MM.1S (cell line): Measurements from ENCODE around the gene TGFB1.

Source experiments
- EZH2 ChIP-seq: fragments of 300-600 bp; sonication (generic); optimal IDR thresholded peaks from 2 replicates; pipeline ENCODE3; 2017; ENCODE audit warnings: low read depth, mild to moderate bottlenecking, antibody characterized with exemption, low read length, mixed read lengths
- TF ChIP-seq, protein P1 (sequence below): fragments of 300-600 bp; sonication (generic); IDR thresholded peaks from 2 replicates; pipeline ENCODE4 v1.5.1; 2016; ENCODE audit warnings: antibody characterized with exemption, low read length, mixed read lengths

DNA sequence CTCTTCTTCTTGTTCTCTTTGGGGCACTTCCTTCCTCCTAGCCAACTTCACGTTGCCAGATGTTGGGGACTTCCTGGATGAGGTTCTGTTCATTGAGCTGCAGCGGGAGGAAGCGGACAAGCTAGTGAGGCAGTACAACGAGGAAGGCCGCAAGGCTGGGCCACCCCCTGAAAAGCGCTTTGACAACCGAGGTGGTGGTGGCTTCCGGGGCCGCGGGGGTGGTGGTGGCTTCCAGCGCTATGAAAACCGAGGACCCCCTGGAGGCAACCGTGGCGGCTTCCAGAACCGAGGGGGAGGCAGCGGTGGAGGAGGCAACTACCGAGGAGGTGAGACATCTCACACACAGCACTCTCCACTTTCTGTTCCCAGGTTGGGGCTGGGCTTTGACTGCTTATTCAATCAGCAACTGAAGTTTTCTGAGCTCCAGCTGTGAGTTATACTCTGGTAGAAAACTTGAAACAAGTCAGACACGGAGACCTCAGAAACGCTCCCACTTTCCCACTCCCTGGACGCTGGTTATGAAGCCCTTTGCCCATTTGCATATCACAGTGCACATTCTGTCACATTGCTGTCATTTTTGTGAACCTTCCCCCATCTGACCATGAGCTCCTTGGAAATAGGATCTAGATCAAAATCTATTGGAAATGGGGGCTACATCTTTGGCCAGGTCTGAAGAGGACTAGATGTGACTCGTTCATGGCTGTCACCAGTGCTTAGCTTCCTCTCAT lies 50.9 kb downstream of the TGFB1 start:
- TF ChIP-seq, protein P1, sequence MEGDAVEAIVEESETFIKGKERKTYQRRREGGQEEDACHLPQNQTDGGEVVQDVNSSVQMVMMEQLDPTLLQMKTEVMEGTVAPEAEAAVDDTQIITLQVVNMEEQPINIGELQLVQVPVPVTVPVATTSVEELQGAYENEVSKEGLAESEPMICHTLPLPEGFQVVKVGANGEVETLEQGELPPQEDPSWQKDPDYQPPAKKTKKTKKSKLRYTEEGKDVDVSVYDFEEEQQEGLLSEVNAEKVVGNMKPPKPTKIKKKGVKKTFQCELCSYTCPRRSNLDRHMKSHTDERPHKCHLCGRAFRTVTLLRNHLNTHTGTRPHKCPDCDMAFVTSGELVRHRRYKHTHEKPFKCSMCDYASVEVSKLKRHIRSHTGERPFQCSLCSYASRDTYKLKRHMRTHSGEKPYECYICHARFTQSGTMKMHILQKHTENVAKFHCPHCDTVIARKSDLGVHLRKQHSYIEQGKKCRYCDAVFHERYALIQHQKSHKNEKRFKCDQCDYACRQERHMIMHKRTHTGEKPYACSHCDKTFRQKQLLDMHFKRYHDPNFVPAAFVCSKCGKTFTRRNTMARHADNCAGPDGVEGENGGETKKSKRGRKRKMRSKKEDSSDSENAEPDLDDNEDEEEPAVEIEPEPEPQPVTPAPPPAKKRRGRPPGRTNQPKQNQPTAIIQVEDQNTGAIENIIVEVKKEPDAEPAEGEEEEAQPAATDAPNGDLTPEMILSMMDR = no peak
- TF ChIP-seq EZH2 = no peak
